PC-9 (cell line): Measurements from ENCODE around the gene ZNF777.

Experiments
- CTCF ChIP-seq: fragments of 200-600 bp; sonication (generic); conservative IDR thresholded peaks from 2 replicates; pipeline ENCODE4 v1.6.1; 2017; ENCODE audit warnings: mixed run types, antibody characterized with exemption, mild to moderate bottlenecking, moderate library complexity
- EZH2 ChIP-seq: fragments of 200-600 bp; sonication (generic); IDR thresholded peaks from 2 replicates; pipeline ENCODE4 v1.8.0; 2017; ENCODE audit warnings: antibody characterized with exemption, low read depth

- TF ChIP-seq CTCF: no peak
- TF ChIP-seq EZH2: no peak
Observed at GRCh38 chr7:149423449-149424110, 37.3 kb downstream of the ZNF777 start.
